Lung (tissue), 12 donors: ENCODE measurements around the gene CBX7. TPM values are rescaled to one million over a fixed set of nuclear protein-coding genes. Genes with fewer than 3 reads are reported as not detected.

Experiments used
- ATAC-seq: fragments of 200-7000 bp; cut with Tn5 transposase; one replicate; pipeline ENCODE4 v1.9.1; 2020; ENCODE audit warnings: moderate number of reproducible peaks; ENCODE audit not compliant: insufficient read depth, low FRiP score
- DNase-seq, 3 donors: peaks; one replicate each; pipeline ENCODE4 v3.0.0-alpha.2; 2013 to 2017
- H3K27ac ChIP-seq, 2 donors: one replicate each; pipeline ENCODE4 v1.5.1; 2013; ENCODE audit warnings: mild to moderate bottlenecking in 2 of 2, moderate library complexity in 2 of 2, control low read depth in 1 of 2, inconsistent platforms in 1 of 2, low read depth in 1 of 2, low read length in 1 of 2
- H3K27me3 ChIP-seq, 3 donors: one replicate each; pipeline ENCODE4 v1.5.1; 2013; ENCODE audit warnings: low read length in 2 of 3; ENCODE audit not compliant: control insufficient read depth in 3 of 3, insufficient read depth in 3 of 3
- H3K36me3 ChIP-seq, 4 donors: one replicate each; pipeline ENCODE4 v1.5.1; 2013; ENCODE audit warnings: low read length in 4 of 4, mild to moderate bottlenecking in 1 of 4, moderate library complexity in 1 of 4; ENCODE audit not compliant: control insufficient read depth in 4 of 4, insufficient read depth in 4 of 4
- H3K4me1 ChIP-seq, 5 donors: one replicate each; pipeline ENCODE4 v1.5.1; 2013; ENCODE audit warnings: low read length in 5 of 5, mild to moderate bottlenecking in 2 of 5, moderate library complexity in 1 of 5; ENCODE audit not compliant: control insufficient read depth in 5 of 5, insufficient read depth in 5 of 5
- H3K4me3 ChIP-seq: one replicate; pipeline ENCODE4 v1.5.1; 2013; ENCODE audit warnings: mild to moderate bottlenecking, control low read depth, moderate library complexity
- H3K9ac ChIP-seq, 2 donors: one replicate each; pipeline ENCODE4 v1.5.1; 2013; ENCODE audit warnings: low read length in 2 of 2, control low read depth in 1 of 2; ENCODE audit not compliant: insufficient read depth in 1 of 2
- H3K9me3 ChIP-seq, 4 donors: one replicate each; pipeline ENCODE4 v1.5.1; 2013; ENCODE audit warnings: low read length in 3 of 4, mild to moderate bottlenecking in 1 of 4, moderate library complexity in 1 of 4; ENCODE audit not compliant: control insufficient read depth in 4 of 4, insufficient read depth in 3 of 4
- WGBS, 2 donors: extraction: QIAGEN DNeasy Blood & Tissue Kit; methylation state at CpG; one replicate each; pipeline ENCODE4 v1.1.7; 2013; 5-methylcytosine and 5-hydroxymethylcytosine counted together
- polyA plus RNA-seq, 2 donors: library from polyadenylated mRNA; stranded (reverse); fragments of 200-250 nt; gene quantifications; one replicate each; pipeline ENCODE4 v1.2.1, GENCODE V29; 2013
- total RNA-seq, 2 donors: library from RNA; depleted of rRNA in 1 of 2; stranded (reverse); fragments of >200 nt in 1 of 2; gene quantifications; one replicate each; pipeline ENCODE4 v1.2.1, GENCODE V29; 2014 to 2021
- TF ChIP-seq, protein P1 (sequence below): IDR thresholded peaks from 2 replicates; pipeline ENCODE4 v1.5.1; 2012; ENCODE audit warnings: mild to moderate bottlenecking; ENCODE audit errors: control extremely low read depth, extremely low read depth
- donor health status: control.
- donor health status: control.
- donor health status: Bipolar disorder and iron deficiency.
- donor health status: healthy.
- donor health status: DM: yes; HTN: yes; CAD: no.

CBX7 gene
- total and polyA plus RNA-seq, 4 donors: 18.1 to 27.8 (median 20.9) TPM

DNA sequence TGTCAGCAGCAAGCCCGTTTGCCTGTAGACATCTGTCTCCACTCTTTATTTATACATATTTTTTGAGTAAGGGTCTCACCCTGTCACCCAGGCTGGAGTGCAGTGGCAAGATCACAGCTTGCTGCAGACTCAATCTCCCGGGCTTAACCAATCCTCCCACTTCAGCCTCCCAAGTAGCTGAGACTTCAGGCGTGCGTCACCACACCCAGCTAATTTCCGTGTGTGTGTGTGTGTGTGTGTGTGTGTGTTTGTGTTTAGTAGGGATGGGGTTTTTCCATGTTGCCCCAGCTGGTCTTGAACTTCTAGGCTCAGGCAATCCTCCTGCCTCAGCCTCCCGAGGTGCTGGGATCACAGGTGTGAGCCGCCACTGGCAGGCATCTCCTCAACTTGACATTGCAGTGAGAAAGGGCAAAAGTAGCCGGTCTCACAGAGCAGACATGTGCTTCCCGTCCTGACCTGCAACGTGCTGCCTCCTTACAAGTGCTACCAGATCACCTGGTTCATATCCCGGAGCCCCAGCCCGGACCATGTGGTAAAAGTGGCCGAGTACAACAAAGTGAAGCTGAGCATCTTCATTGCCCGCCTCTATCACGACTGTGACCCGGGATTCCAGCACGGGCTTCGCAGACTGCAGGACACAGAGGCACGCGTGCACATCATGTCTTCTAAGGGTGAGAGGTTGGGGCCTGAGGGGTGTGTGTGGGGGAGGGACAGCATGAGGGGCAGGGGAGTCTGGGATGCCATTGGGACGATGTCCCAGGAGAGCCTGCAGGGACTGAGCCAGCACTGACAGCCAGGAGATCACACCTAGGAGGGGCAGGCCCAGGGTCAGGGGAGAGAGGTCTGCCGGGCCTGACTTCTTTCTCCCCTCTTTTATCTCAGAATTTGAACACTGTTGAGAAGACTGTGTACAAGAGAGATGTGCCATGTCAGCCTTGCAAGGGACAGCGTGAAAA is 61.1 kb downstream of the CBX7 start:
- ATAC-seq: no peak
- Histone ChIP-seq H3K27me3 (no peaks in the 10 kb centered on the region), H3K4me1 (no peaks in the 10 kb centered on the region), H3K4me3 (no peak overlapping the region), H3K27ac (no peak overlapping the region), H3K36me3 (no peaks in the 10 kb centered on the region), H3K9ac (no peak overlapping the region), H3K9me3 (no peaks in the 10 kb centered on the region)
- WGBS, 2 donors: 73 to 85% methylated on average over 23 of the region's 23 CpGs
- no peak for DNase-seq
- TF ChIP-seq, protein P1, sequence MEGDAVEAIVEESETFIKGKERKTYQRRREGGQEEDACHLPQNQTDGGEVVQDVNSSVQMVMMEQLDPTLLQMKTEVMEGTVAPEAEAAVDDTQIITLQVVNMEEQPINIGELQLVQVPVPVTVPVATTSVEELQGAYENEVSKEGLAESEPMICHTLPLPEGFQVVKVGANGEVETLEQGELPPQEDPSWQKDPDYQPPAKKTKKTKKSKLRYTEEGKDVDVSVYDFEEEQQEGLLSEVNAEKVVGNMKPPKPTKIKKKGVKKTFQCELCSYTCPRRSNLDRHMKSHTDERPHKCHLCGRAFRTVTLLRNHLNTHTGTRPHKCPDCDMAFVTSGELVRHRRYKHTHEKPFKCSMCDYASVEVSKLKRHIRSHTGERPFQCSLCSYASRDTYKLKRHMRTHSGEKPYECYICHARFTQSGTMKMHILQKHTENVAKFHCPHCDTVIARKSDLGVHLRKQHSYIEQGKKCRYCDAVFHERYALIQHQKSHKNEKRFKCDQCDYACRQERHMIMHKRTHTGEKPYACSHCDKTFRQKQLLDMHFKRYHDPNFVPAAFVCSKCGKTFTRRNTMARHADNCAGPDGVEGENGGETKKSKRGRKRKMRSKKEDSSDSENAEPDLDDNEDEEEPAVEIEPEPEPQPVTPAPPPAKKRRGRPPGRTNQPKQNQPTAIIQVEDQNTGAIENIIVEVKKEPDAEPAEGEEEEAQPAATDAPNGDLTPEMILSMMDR: no peak

DNA sequence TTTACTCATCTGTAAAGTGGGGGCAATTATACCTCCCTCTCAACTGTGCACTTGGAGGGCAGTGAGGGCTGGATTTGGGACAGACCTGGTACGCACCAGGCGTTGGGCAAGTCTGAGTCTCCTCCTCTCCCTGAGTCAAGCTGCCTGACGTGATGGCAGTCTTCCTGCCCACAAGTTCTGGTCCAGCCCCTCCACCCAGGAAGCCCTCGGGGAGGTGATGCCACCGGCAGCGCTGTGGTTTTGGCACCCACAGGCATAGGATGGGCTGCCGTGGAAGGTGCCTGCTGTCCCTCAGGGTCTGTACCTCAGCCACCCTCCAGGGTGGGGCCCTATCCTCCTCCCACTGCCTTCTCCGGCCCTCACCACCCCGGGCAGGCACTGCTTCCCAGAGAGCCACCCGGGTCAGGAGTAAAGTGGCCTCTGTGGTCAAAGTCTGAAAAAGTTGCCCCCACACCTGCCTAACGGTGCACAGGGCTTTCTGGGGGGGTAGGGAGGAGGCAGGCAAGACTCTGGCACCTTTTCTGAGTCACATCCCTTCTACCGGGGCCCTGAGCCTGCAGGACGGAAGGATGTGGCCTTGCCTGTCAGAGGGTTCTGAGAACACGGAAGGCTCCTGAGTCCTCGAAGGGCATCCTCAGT is 61.9 kb downstream of the CBX7 start:
- DNase-seq (no peak), ATAC-seq (peak; percentile 7)
- H3K36me3 ChIP-seq: no peaks in the 10 kb centered on the region
- H3K9ac ChIP-seq: no peak overlapping the region
- H3K27ac ChIP-seq: peak overlapping the region in 1 of 2 donors; percentile 26
- no peaks in the 10 kb centered on the region for H3K4me1 ChIP-seq
- H3K9me3 ChIP-seq: no peaks in the 10 kb centered on the region
- no peaks in the 10 kb centered on the region for H3K27me3 ChIP-seq
- WGBS, 2 donors: 48 to 58% methylated on average over 15 of the region's 15 CpGs
- TF ChIP-seq, protein P1: no peak
- no peak overlapping the region for H3K4me3 ChIP-seq

DNA sequence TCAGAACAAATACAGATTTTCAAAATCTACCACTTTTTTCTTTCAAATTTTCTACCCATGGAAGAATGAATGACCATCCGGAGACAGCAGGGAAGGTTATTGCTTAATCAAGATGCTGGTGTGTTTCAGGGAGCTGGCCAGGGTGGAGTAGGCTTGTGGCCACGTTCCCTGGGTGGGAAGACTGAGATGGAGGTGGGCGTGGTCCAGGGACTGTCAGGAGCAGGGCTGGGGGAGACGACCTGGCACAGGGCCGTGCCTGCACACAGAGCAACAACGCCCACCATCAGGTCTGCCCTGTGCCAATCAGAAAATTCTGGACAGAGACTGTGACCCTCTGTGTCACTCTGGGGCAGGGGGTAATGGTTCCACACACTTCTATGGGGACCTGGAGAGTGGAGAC is 62.6 kb downstream of the CBX7 start:
- no peaks in the 10 kb centered on the region for H3K9me3 ChIP-seq
- no peaks in the 10 kb centered on the region for H3K4me1 ChIP-seq
- H3K4me3 ChIP-seq: no peak overlapping the region
- DNase-seq (no peak), ATAC-seq (no peak)
- H3K27me3 ChIP-seq: no peaks in the 10 kb centered on the region
- H3K36me3 ChIP-seq: no peaks in the 10 kb centered on the region
- WGBS, 2 donors: 72 to 82% methylated on average over 6 of the region's 6 CpGs
- TF ChIP-seq, protein P1: no peak
- H3K9ac ChIP-seq: no peak overlapping the region
- H3K27ac ChIP-seq: peak overlapping the region in 1 of 2 donors; percentile 26
